CD4-positive, alpha-beta T cell treated with Interleukin-4 for 1 hour (primary cell): ENCODE data around the gene BRINP1.

ENCODE experiments used
- DNase-seq, 2 donors: peaks; one replicate each; pipeline ENCODE4 v3.0.0-alpha.2; 2020 to 2022

The BRINP1 gene

DNA sequence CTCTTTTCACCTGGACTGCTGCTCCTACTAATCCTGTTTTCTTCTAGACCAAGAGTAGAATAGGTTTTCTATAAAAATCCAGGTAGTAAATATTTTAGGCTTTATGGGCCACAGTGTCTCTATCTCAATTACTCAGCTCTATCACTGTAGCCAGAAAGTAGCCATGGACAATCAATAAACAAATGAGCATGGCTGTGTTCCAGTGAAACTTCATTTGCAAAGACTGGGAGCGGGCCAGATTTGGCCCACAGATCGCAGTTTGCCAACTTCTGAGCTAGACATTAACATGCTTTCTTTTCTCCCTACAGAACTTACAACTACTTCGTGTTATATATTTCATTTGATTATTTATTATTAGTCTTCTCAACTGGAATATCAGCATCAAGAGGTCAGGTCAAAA lies 30.2 kb downstream of the BRINP1 start:
- no peak for DNase-seq

DNA sequence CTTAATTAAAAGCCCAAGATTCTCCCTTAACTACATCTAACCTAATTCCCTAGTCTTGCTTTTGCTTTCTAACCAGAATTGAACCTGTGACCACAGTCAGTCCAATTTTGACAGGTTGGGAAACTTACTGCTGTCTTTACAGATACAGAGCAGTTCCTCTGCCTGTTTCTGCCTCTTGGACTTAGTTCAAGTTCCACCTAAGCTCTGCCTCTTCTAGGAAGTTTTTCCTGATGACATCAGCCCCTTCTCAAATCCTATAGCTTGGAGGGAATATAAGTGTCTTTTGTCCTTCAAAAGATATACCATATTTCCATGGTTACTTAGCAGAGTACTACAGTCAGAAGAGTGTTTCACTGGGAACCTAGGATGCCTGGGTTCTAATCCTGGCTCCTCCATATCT lies 31.7 kb downstream of the BRINP1 start:
- DNase-seq = no peak

DNA sequence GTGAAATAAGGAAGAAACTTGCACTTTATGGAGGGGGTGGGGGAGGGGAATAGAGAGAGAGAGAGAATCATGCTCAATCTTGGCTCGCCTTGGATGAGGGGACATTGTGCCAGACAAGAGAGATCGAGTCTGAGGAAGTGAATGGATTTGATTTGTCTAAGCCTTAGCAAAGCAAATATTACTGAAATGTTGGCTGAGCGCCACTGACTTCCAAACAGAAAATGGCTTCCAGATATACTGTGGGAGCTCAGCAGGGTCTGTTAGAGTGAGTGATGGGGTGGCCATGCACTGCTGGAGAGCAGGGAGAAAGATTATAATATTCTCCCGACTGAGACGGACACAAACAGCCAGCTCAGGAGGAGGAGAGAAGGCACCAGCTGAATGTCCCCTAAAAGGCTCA lies 34.5 kb downstream of the BRINP1 start:
- no peak for DNase-seq

DNA sequence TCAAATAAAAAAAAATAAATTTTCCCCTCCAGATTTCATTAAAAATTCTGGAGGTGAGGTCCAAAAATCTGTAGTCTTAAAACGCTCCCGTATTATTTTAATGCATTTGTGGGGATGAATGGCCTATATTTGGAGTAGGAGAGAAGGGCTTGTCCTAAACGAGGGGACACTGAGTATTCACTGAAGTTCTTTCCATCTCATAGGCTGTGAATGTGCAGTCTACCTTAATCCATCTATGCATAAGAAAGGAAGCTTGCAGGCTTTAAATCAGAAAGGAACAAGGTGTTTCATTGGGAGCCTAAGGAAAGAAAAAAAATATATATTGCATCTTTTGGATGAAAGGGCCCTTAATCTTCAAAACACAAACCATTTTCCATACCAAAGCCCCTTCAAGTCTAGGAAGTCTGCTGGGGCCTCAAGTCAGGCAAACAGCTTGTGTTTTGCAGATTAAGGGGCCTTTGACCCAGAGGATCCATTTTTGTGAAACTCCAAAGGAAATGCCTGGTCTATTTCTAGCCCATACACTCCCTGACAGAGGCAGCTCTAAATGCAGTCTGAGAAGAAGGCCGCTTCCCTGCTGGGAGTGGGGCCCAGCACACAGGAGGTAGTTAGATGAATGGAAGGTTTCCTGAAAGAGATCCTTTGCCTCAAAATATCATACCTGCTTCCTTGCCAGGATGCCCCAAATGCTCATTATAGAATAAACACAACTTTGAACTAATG lies 35.6 kb downstream of the BRINP1 start:
- DNase-seq = no peak

DNA sequence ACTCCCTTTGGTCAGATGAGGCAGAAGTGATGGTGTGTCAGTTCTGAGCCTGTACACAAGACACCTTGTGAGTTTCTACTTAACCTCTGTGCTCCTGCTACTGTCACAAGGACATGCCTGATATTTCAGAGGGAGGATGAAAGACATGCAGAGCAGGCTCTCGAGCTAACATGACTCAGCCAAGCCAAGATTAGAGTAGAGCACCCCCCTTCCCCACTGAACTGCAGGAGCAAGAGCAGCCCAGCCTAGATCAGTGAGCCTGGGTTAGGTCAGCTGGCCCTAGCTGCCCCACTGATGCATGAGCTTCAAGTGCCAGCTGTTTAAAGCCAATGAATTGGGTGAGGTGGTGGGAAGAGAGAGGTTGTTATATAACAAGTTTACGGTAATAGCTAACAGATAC lies 36.7 kb downstream of the BRINP1 start:
- no peak for DNase-seq

DNA sequence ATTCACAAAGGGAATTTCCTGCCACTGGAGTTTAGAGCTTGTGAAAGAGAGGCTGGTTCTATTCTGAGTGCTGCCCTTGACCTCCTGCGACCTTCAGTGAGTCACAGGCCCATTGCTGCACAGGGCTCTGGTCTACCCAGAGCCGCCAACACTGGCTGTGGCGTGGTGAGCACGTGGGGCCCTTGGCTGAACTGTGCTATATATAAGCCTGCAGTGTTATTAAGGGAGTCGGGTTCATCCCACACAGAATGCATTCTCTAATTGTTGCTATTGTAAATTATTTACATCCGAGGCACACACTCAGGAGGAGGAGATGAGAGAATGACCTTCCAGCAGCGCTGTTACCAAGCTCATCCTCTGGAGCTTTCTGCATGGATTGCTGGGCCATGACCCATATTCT lies 47.1 kb downstream of the BRINP1 start:
- no peak for DNase-seq

DNA sequence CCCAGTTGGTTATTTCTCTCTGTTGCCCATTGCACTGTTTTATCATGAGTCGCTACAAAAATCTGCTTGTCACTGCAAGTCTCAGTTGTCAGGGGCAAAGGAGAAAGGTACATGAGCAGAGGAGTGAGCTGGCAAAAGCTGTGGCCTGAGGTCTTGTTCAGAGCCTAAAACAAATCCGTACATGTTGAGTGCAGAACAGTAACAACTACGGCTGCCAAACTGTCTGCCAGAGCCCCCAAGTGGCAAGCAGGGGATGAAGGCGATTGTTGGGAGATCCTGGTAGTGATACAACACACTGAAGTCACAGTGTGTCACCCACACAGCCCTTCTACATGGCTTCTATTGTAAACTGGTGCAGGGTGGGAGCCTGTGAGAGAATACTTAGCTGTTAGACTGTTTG lies 50.9 kb downstream of the BRINP1 start:
- DNase-seq = no peak

DNA sequence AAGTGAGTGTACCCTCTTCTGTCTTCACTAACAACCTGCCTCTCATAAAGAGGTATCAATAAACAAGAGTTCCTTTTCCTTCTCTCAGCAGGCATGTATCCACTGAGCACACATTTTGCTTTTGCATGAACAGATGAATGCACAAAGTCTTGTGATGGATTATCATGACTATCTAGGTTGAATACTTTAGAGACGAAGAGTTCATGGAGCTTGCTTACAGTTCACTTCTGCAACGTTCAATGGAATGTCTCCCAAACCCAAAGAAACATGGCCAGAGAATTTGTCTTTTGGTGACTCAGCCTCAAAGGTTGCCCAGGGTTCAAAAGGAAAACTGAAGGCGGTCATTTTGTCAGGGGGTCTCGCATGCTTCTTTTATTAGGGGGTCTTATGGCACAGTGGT lies 55.4 kb downstream of the BRINP1 start:
- DNase-seq = no peak

DNA sequence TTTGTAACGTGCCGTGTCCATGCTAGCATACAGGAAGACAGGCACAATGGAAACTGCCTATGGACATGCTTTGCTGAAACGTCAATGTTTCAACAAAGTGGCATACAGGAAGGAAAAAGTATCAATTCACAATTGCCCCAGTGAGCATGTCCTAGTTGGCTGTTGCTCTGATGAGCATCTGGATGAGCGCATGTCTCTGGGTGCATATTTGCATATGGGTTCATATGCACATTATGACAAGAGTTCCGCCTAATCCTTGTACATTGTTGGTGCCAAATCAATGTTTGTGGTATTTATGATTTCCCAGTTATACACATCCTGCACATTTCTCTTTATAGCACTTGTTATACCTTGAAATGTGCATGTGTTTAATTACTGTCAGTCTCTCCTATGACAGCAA lies 58.5 kb downstream of the BRINP1 start:
- no peak for DNase-seq

DNA sequence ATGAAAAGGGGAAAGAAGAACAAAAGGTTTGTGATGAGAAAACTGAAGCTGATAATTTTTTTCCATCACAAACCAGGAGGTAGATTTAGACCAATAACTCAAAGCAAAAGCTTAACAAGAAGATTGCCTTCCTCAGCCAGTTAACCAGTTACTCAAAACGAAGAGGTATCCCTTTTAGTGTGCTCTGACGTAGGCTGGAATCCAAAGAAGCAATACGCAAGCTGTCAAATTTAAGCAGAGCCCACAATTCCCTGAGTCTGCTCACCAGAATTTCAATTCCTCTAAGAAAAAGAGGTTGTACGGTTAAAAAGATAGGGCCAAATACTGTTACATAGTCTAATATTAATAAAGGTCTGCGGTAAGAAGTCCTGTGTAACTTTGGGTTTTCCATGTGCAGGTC lies 61.8 kb downstream of the BRINP1 start:
- no peak for DNase-seq

DNA sequence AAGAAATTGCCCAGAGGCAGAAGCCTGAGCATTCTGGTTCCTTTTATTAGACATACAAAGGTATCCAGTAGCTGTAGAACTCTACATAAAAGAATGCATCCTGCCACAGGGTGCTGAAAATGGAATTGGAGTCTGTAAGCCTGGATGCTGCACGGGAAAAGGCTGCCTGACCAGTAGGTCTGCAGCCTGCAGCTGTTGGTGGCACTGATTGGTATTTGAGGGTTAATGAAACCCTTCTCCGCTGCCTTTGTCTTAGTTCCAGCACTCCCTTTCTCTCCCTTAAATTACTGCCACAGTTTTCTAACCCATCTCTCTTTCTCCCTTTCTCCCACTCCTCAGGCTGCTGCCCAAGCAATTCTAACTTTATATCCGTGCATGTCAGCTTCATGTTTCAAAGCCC lies 64.7 kb downstream of the BRINP1 start:
- DNase-seq = no peak

DNA sequence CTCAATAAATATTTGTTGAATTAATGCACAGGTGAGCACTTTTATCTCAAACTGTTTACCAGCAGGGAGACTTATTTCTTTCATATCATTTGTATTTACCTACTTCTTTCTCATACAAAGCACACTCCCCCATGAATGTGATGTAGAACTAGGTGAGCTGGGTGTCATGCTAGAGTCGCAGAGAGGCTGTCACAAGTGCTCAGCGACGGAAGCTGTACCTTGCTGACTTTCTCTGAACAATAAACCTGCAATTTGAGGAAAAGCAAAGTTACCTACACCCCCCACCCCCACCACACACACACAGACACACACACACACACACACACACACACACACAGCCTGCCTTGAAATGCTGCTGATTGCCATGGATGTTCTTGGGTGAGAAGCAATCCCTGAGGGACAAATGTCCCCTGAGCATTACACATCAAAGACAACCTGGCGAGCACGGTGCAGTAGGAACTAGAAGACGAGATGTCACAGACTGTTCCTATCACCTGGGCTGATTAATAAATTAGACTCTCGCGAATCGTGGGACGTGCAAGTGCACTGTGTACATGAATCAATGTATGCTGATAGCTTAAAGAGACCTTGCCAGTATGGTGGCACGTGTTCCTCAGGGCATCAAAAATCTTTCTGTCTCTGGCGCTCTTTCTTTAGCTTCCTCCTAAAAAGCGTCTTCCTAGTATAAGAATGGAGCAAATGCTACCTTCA lies 66.1 kb downstream of the BRINP1 start:
- DNase-seq = no peak

DNA sequence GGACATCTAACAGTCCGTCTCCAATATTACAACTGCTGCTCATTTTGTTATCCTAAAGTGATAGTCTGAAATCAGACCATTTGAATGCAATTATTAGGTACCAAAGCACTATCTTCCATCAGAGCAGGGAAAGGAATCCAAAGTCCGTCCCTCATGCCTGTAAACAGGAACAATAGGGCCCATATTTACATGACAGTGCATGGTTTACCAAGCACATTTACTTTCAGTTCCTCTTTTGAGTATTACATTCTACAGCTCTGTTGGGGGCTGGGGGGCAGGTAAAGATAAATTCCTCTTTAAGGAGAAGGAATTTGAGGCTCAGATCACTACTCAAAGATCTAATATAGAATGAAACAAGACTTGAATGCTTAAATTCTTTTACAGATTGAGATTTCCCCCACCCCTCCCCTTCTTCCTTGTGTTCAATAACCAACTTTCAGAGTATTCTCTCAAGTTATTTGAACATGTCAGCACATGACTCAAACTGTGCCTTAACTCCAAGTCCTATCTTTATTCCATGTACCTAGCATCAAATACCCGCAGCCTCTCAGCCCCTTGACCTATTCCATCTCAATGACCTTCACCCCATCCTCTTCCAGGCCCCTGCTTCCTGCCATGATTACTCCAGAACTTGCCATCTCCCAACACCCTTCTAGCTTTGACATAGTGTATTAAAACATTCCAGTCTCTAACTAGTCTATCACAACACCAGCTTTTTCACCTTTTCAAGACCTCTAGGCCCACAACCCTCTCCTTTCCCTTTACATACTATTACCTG lies 71.0 kb downstream of the BRINP1 start:
- DNase-seq = no peak

DNA sequence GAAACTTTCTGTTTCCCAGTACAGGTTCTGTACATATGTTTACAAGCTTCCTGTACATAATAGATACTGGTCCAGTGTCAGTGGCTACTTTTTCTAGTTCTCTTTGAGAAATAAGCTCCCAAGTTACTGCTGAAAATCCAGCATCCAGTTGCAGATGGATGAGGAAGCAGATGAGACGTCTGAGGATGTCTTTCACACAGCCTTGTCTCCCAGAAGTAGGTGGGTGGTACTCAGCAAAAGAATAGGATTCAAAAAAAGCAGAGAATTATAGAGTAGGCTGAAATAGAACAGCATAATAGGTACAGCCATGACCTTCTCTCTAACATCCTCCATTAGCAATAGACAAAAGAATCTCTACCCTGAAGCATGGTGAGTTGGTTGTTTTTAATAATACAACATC lies 77.7 kb downstream of the BRINP1 start:
- no peak for DNase-seq

DNA sequence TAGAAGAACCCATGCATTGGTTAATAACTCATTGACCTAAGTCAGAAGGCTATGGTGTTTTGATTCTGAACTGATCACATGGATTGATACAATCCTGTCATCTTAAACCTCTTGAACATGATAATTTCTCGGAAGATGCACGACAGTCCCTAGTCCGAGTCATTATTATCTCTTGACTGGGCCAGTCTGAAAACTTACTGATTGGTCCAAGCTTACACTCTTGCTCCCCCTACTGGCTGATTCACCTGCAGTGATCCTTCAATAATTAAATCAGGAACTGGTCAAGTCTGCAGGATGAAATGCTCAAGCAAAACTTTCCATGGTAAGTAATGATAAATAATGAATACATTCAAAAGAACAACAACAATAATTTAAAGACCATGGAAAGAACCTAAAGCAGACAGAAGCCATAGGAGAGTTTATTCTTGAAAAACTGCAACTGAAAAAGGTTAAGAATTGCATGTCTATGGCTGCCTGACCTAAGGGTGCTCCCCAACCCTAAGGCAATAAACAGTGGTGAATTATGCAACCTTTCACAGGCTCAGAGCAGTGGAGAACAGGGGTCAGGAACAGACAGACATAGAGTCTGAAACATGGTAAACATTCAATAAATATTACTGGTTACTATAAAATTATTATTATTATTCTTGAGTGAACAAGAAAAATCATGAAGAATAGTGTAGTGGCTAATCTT lies 79.3 kb downstream of the BRINP1 start:
- DNase-seq = peak in 1 of 2 donors; percentile 13

DNA sequence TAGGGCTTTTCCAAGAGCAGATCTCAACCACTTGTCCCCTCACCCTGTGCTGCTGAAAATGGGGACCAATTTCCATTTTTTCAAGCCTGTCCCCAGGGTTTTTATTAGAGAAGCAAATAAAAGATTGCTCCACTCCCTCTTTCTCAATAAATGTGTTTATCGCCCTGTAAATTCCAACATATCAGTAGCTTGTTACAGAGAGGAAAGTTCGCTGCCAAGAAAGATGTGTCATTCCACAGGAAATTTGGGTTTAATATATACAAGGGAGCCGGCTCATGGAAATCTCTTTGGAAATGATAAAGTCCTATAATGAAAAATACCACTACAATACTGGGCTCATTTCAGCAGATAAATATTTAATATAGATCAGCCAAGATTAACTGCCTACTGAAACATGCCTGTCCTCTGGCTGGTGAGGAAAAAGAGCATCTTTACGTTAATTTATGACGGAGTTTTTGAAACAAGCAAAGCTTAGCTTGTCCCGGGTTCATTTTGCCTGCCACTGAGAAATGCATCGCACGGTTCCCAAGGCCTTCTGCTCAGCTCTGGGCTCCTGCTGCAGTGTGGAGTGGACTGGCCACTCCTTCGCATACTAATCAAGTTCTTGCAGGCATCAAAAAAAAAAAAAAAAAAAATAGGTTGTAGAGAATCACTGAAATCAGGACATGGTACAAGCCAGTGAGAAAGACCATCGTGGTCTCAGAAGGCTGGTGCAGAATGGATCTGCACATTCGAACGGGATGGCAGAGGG lies 84.5 kb downstream of the BRINP1 start:
- no peak for DNase-seq

DNA sequence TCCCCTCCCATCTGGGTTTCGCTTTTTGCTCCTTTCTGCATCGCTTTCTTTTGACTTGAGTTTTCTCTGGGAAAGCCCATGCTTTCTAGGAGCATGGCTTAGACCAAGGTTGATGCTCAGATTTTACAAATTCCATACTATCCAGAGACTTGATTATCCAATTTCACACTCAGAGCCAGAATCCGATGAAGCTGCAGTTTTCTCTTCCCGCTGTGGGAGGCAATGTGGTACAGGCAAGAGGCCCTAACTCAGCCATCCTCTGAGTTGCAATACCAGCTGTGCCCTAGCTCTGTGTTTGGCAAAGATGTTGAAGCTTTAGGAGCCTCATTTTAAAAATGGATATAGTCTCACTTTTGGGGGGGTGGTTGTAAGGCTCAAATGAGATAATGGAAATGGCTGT lies 85.1 kb downstream of the BRINP1 start:
- no peak for DNase-seq

DNA sequence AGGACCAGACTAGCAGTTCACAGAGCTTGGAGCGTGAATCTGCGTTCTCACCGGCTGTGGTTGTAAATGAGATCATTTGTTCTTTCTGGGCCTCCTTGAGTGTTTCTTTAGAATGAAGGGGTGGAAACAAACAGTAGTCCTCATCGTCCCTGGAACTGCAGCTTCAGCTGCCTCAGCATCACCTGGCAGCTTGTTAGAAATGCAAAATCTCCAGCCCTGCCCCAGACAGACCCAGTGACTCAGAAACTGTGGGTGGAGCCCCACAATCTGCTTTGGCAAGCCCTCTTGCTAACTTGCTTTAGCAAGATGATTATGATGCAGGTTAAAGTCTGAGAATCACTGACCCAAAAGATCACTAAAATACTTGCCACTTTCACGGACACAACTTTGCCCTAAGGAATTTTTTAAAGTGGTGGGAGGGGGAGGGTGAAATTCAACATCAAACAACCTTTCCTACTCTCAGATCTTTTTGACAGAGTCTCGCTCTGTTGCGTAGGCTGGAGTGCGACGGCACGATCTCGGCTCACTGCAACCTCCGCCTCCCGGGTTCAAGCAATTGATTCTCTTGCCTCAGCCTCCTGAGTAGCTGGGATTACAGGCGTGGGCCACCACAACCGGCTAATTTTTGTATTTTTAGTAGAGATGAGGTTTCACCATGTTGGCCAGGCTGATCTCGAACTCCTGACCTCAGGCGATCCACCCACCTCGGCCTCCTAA lies 86.0 kb downstream of the BRINP1 start:
- no peak for DNase-seq

DNA sequence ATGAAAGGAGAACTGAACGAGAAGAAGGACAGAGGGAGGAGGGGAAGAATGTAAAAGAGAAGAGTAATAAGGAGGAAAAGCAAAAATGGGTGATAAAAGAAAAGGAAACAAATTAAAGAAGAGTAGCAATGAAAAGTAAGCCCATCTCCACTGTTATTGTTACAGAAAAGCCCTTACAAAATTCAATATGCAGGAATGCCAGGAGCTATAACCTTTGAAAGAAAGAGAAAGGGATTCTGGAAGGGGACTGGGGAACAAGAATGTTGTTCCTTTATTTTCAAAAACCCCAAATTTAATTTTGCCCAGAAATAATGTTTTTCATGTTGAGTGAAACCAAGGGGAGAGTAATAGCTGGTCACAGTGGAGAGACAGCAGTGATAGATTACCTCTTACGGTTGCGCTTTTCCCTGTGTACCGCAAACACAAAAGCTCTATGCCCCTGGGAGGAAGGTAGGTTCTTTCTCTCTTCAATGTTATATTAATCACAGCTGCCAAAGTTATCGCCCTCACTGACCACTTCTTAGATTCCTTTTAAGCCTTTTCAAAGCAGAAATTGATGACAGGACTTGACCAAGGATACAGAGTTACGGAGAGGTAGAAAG lies 86.7 kb downstream of the BRINP1 start:
- DNase-seq = no peak

DNA sequence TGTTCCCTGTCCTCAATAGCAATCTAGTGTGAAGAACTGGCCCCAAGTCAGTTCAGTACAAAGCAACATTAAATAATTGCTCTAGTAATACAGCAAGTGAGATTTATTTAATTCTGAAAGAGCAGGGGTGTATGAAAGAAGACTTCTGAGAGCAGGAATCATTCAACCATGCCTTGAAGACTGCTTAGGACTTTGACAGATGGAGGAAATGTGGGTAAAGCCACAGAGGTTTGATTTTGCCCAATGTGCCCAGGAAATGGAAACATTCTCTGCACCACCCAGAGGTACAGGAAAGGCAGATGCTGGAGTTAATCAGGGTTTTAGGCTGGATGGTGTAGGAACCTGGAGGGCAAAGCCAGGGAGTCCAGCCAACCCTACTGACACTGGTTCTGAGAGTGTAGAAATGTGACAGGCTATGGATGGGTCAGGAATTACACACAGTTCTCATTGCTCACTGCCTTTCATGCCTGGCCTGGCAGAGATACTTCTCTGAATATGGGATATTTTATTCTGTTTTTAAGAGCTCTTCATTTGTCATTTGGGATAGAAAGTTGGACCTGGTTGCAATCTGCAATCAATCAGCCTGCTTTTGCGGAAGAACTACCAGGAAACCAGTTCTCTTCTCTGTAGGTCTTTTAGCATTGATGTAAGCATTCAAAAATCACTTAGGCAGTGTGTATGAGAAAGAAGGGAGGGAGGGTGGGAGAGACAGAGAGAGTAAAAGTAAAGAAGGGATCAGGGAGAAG lies 88.3 kb downstream of the BRINP1 start:
- DNase-seq = no peak

DNA sequence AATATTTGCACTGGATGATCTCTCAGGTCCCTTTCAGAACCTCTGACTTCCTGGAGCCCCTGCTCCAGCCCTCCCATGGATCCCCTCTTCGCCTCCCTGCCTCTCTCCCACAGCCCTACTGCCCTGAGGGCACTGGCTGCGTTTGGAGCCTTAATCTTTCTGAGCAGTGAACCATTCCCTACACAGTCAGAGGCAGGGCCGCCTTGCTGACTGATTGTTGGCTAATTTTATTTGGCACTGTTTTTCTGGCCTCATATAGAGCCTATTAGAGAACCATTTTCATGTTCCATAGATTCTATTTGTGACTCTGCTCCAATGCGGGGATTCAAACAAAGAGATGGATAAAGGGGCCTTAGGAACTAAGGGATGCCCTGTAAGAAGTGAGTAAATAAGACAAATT lies 91.1 kb downstream of the BRINP1 start:
- no peak for DNase-seq
